ENCODE data around the gene SIT1.
A peak's percentile ranks its signal among the peaks of the same experiment; 100 is the strongest.

SIT1 gene

GRCh38 chr9:35682051-35682450 is 31.3 kb upstream of the SIT1 start:
- no peak for DNase-seq

GRCh38 chr9:35681341-35682002 is 30.7 kb upstream of the SIT1 start:
- no peak for DNase-seq

GRCh38 chr9:35680331-35681105 is 29.8 kb upstream of the SIT1 start:
- DNase-seq: no peak

GRCh38 chr9:35679766-35680330 is 29.1 kb upstream of the SIT1 start:
- no peak for DNase-seq

DNA sequence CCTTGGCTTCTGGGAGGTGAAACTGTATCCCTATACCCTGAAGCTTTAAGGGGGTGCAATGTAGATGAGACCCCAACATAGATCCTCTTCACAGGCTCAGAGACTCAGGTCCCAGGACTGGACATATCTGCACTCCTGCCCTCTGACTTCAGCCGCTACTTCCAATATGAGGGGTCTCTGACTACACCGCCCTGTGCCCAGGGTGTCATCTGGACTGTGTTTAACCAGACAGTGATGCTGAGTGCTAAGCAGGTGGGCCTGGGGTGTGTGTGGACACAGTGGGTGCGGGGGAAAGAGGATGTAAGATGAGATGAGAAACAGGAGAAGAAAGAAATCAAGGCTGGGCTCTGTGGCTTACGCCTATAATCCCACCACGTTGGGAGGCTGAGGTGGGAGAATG is 28.4 kb upstream of the SIT1 start:
- no peak for DNase-seq

DNA sequence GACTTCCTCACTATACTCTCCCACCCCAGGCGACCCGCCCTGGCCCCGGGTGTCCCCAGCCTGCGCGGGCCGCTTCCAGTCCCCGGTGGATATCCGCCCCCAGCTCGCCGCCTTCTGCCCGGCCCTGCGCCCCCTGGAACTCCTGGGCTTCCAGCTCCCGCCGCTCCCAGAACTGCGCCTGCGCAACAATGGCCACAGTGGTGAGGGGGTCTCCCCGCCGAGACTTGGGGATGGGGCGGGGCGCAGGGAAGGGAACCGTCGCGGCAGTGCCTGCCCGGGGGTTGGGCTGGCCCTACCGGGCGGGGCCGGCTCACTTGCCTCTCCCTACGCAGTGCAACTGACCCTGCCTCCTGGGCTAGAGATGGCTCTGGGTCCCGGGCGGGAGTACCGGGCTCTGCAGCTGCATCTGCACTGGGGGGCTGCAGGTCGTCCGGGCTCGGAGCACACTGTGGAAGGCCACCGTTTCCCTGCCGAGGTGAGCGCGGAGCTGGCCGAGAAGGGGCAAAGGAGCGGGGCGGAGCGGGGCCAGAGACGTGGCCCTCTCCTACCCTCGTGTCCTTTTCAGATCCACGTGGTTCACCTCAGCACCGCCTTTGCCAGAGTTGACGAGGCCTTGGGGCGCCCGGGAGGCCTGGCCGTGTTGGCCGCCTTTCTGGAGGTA is 25.1 kb upstream of the SIT1 start:
- DNase-seq: no peak

GRCh38 chr9:35675204-35675603 is 24.5 kb upstream of the SIT1 start:
- DNase-seq: no peak

DNA sequence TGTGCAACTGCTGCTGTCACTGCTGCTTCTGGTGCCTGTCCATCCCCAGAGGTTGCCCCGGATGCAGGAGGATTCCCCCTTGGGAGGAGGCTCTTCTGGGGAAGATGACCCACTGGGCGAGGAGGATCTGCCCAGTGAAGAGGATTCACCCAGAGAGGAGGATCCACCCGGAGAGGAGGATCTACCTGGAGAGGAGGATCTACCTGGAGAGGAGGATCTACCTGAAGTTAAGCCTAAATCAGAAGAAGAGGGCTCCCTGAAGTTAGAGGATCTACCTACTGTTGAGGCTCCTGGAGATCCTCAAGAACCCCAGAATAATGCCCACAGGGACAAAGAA is 23.3 kb upstream of the SIT1 start:
- DNase-seq: no peak

GRCh38 chr9:35673132-35674024 is 22.6 kb upstream of the SIT1 start, which contains the start of gene CA9:
CA9 (plus strand) TSS chr9:35673928; CDS start chr9:35673960, 32 bp downstream.
- DNase-seq: peak; percentile 90

- no peak for DNase-seq
Measured at GRCh38 chr9:35669331-35670145, 18.8 kb upstream of the SIT1 start.

DNA sequence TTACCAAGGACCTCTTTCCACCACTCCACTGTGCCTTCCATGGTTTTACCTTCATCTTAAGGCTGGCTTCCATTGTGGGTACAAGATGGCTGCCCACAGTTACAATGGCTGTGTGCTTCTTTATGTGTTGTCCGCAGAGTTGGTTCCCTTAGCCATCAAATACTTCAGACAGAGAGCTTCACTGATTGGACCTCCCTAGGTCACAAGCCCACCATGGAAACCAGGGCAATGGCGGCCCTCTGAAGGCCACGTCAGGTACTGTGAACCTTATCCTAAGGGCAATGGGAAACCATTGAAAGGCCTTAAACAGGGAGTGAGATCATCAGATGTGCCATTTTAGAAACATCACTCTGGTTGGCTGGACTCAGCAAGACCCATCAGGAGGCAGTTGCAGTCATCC is 17.2 kb upstream of the SIT1 start:
- DNase-seq: no peak

GRCh38 chr9:35666549-35666948 is 15.8 kb upstream of the SIT1 start:
- DNase-seq: no peak

DNA sequence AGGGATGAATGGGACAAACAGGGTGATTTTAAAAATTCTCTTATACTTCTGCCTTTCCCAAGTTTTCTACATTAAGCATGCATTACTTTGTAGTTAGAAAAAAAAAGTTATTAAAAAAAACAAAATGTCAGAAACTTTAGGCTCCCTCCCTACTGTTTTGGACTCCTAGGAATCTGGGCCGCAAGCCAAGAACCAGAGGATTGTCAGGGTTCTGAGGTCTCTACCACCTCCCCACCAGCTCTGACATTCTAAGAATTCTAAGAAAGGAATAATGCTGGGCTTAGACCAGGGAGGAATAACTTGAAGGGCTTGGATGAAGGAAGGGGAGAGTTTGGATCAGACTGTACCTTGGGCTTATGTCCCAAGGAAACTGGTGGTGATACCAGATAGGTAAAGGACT is 15.3 kb upstream of the SIT1 start:
- DNase-seq: no peak

DNA sequence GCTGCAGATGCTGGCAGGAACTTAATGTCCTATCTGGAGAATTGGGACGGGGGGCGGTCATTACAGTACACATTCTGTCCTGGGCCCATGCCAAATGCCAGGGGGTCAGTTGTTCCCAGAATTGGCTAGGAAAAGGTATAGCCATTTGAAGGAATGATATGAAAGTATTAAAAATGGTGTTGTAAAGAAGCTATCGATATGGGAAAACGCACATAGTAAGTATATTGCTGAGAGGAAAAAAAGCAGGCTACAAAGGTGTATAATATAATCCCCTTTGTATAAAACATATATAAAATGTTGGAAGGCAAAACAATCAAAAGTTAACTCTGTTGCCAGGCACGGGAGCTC is 14.7 kb upstream of the SIT1 start:
- DNase-seq: no peak

DNA sequence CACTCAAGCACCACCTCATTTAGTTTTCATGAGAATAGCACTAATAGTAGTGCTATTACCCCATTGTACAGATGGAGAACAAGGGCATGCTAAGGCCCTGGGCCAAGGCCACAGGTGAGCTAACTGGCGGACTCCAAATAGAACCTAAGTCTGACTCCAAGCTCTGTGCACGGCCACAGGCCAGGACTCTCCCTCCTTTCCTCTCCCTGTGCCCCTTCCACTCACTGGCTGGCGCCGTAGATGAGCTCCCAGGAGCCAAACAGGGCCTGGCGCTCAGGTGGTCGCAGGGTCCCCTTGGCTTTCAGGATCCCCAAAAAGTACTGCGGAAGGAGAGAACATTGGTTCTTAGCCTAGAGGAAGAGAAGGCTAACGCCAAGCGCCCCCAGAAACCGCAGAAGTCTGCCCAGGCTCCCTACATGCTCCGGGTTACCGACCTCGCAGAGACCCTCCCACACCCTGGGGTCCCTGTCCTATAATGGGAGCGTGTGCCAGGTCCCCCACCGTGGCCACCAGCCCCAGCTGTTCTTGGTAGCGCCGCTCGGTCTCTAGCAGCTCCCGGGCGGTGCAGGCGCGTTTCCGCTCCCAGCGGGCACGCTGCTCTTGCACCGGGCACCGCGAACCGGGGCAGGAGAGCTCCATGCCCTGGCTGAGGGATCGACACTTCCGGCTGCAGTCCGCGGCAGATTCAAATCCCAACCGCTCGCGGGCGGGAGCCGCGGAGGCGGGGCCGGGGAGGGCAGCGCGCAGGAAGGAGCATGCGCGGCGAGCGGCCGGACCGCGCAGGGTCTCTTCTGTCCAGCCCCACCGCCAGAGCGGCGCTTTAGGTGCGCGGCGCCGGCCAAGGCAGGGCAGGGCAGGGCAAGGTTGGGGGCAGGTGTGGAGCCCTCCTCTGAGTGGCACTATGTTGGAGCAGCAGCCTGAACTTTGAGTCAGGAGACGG is 14.1 kb upstream of the SIT1 start, which contains the start of gene ARHGEF39:
ARHGEF39 (minus strand) TSS at position 665 of the 940 bp plus-strand sequence; CDS start at position 639, 26 bp downstream.
- peak; percentile 91 for DNase-seq

DNA sequence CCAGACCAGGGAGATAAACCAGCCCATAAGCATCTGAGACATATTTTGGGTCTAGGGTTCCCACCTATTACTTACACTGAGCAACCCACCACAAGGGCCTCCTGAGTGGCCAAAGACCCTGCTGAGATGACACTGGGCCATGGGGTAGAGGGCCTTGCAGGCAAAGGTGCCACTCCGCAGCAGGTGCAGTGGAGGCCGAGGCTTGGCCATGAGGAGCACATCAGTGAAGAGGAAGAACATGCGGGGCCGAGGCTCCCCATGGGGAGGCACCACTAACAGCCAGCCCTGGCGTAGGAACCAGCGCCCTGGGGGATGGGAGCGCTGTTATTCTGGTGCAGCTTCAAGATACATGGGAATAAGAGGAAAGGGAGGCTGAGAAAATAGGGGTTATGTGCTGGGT is 11.7 kb upstream of the SIT1 start:
- DNase-seq: no peak

DNA sequence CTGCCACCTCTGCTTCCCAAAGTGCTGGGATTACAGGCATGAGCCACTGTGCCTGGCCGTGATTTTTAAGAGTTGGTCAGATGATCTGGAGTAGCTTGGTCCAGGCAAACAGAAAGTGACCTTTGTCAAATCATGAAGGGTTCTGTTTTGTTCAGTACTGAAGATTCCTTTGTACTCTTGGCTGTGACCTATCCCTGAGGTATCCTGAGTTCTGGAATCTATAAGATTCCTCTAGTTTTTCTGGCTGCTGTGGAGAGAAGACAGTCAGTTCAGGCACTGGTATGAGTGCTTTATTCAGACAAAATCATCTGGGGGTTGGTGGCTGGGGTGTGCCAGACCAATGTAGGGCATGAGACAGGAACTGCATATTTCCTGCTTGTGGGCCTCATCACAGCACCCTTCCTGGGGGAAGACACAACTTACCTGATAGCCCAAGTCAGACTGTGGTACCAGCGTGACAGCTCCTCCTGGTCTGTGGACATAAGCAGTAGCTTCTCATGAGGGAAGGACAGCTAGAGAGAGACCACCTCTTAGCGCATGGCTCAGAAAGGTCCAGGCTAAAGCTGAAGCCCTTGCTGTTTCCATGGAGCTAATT is 11.1 kb upstream of the SIT1 start:
- DNase-seq: no peak

GRCh38 chr9:35660966-35661415 is 10.3 kb upstream of the SIT1 start:
- DNase-seq: peak; percentile 30

DNA sequence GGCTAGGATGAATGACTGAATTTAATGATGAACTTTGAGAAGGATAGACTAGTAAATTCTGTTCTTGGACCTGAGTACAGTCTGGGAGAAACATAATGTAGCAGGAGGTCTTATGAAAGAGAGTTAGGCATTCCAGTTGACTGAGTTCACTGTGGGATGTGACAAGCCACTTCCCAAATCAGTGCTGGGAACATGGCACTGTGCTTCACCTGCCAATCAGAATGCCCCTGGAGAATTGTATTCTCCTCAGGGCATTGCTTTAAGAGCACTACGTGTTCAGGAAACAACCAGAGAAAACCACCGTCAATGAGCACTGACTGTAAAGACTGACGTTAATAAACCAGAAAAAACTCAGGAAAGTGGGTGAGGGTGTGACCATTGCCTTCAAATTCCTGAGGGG is 8.6 kb upstream of the SIT1 start:
- DNase-seq: no peak

DNA sequence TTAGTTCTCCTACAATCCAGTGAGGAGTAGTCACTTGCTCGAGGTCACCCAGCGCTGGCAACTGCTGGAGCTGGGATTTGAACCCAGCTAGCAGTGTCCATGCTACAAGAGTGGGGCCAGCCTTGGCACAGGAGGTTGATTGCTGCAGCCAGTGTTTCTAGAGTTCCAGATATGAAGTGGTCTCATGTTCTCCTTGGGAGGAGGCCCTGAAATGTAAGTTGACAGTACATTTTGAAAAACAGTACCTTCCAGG is 8.2 kb upstream of the SIT1 start:
- DNase-seq: no peak

All from NCI-H1092 treated with DMSO at 0.1 percent for 48 hours (cell line).